CD14-positive monocyte (primary cell): Measurements from ENCODE around the gene NFYC. TPM values are rescaled to one million over a fixed set of nuclear protein-coding genes. Genes with fewer than 3 reads are reported as not detected.

Experiments used
- DNase-seq, 3 donors: peaks; one replicate each; pipeline ENCODE4 v3.0.0-alpha.2; 2011 to 2022
- H2AFZ ChIP-seq: 2 replicates; pipeline ENCODE4 v1.6.0; 2012; ENCODE audit warnings: mild to moderate bottlenecking, low read depth, low read length, inconsistent platforms; ENCODE audit not compliant: insufficient read depth, poor library complexity, severe bottlenecking
- H3K27ac ChIP-seq, 2 donors: 1 replicate in 1 of 2; 2 replicates in 1 of 2; pipeline ENCODE4 v1.5.1; 2012 to 2013; ENCODE audit warnings: low read length in 2 of 2, control low read depth in 1 of 2, inconsistent platforms in 1 of 2, low read depth in 1 of 2, mild to moderate bottlenecking in 1 of 2
- H3K27me3 ChIP-seq, 2 donors: one replicate each; pipeline versions ENCODE4 v1.6.0 to v1.6.1; 2011 to 2013; ENCODE audit warnings: low read length in 2 of 2; ENCODE audit not compliant: control insufficient read depth in 2 of 2, insufficient read depth in 2 of 2
- H3K36me3 ChIP-seq, 2 donors: replicated peaks in 1 of 2; 1 replicate in 1 of 2; 2 replicates in 1 of 2; pipeline versions ENCODE4 v1.5.1 to v1.6.1; 2012 to 2013; ENCODE audit warnings: low read length in 2 of 2, control low read depth in 1 of 2, inconsistent platforms in 1 of 2, mild to moderate bottlenecking in 1 of 2; ENCODE audit not compliant: insufficient read depth in 2 of 2, control insufficient read depth in 1 of 2
- H3K4me1 ChIP-seq, 2 donors: 1 replicate in 1 of 2; 2 replicates in 1 of 2; pipeline versions ENCODE4 v1.5.1 to v1.6.1; 2012 to 2013; ENCODE audit warnings: low read length in 2 of 2, control low read depth in 1 of 2, inconsistent platforms in 1 of 2, mild to moderate bottlenecking in 1 of 2, moderate library complexity in 1 of 2; ENCODE audit not compliant: insufficient read depth in 2 of 2, control insufficient read depth in 1 of 2
- H3K4me2 ChIP-seq: replicated peaks from 2 replicates; pipeline ENCODE3; 2012; ENCODE audit warnings: low read length, moderate library complexity, mild to moderate bottlenecking; ENCODE audit not compliant: poor library complexity, severe bottlenecking; ENCODE audit errors: extremely low read depth
- H3K4me3 ChIP-seq, 3 experiments: fragments of 200-600 bp in 1 of 3; sonication (generic) in 1 of 3; replicated peaks in 1 of 3; 1 replicate in 2 of 3; 2 replicates in 1 of 3; pipeline ENCODE4 v1.5.1; 2011 to 2013; ENCODE audit warnings: low read length in 3 of 3, mild to moderate bottlenecking in 3 of 3, control low read depth in 2 of 3, low read depth in 2 of 3, inconsistent platforms in 1 of 3, moderate library complexity in 1 of 3
- H3K79me2 ChIP-seq: 2 replicates; pipeline ENCODE4 v1.6.0; 2012; ENCODE audit warnings: mild to moderate bottlenecking, control low read depth, inconsistent platforms, low read length, moderate library complexity; ENCODE audit not compliant: insufficient read depth
- H3K9ac ChIP-seq: 2 replicates; pipeline ENCODE4 v1.6.0; 2017; ENCODE audit warnings: low read length, mild to moderate bottlenecking; ENCODE audit not compliant: insufficient read depth, poor library complexity, severe bottlenecking
- H3K9me3 ChIP-seq, 2 donors: replicated peaks in 1 of 2; 1 replicate in 1 of 2; 2 replicates in 1 of 2; pipeline versions ENCODE4 v1.5.1 to v1.6.1; 2012 to 2013; ENCODE audit warnings: low read length in 2 of 2, control low read depth in 1 of 2; ENCODE audit not compliant: control insufficient read depth in 1 of 2, insufficient read depth in 1 of 2
- H4K20me1 ChIP-seq: 2 replicates; pipeline ENCODE4 v1.6.0; 2012; ENCODE audit warnings: mild to moderate bottlenecking, low read length, control low read depth, moderate library complexity; ENCODE audit not compliant: insufficient read depth
- H3K27ac Mint-ChIP-seq, 7 donors: one replicate each; pipeline ENCODE4 v1.8.0; 2020; ENCODE audit warnings: mild to moderate bottlenecking in 7 of 7, mixed read lengths in 7 of 7, moderate library complexity in 6 of 7, inconsistent platforms in 2 of 7
- H3K27me3 Mint-ChIP-seq, 3 donors: one replicate each; pipeline ENCODE4 v1.8.0; 2021 to 2022; ENCODE audit warnings: low read depth in 3 of 3, mild to moderate bottlenecking in 3 of 3, mixed read lengths in 3 of 3, moderate library complexity in 3 of 3, inconsistent platforms in 1 of 3
- H3K36me3 Mint-ChIP-seq, 2 donors: one replicate each; pipeline ENCODE4 v1.8.0; 2020; ENCODE audit warnings: mixed read lengths in 2 of 2, inconsistent platforms in 1 of 2, mild to moderate bottlenecking in 1 of 2
- H3K4me1 Mint-ChIP-seq: one replicate; pipeline ENCODE4 v1.8.0; 2020; ENCODE audit warnings: mild to moderate bottlenecking, mixed read lengths
- H3K4me3 Mint-ChIP-seq, 2 donors: one replicate each; pipeline ENCODE4 v1.8.0; 2020; ENCODE audit warnings: mild to moderate bottlenecking in 2 of 2, mixed read lengths in 2 of 2, moderate library complexity in 1 of 2
- H3K9me3 Mint-ChIP-seq, 7 donors: one replicate each; pipeline ENCODE4 v1.8.0; 2020 to 2022; ENCODE audit warnings: mixed read lengths in 7 of 7, mild to moderate bottlenecking in 6 of 7, moderate library complexity in 6 of 7, inconsistent platforms in 2 of 7
- WGBS: methylation state at CpG from one replicate; pipeline ENCODE4 v1.1.5; 2013; ENCODE audit warnings: missing lambda C conversion rate; ENCODE audit not compliant: insufficient coverage; 5-methylcytosine and 5-hydroxymethylcytosine counted together
- intact Hi-C, 2 donors: fragments of 100-400 bp; cut with micrococcal nuclease; formaldehyde crosslinking; loops; one replicate each; pipeline versions ENCODE4 v1.15.0 to v1.15.1; 2023
- polyA plus RNA-seq, 3 donors: library from polyadenylated mRNA; depleted of rRNA in 1 of 3; unstranded in 2 of 3; stranded (reverse) in 1 of 3; fragments of 300-500 nt in 2 of 3; fragments of >200 nt in 1 of 3; fragmentation: Illumina TruSeq in 2 of 3; gene quantifications; 1 replicate in 2 of 3; 2 replicates in 1 of 3; pipeline ENCODE4 v1.2.3, GENCODE V29; 2012 to 2021
- TF ChIP-seq, protein P1 (sequence below): fragments of 200-600 bp; IDR thresholded peaks from one replicate; pipeline ENCODE4 v1.8.0; 2022; ENCODE audit warnings: antibody characterized with exemption, mild to moderate bottlenecking

Gene NFYC
- polyA plus RNA-seq, 3 donors, result 61.2 to 142 (median 68.2) TPM

DNA sequence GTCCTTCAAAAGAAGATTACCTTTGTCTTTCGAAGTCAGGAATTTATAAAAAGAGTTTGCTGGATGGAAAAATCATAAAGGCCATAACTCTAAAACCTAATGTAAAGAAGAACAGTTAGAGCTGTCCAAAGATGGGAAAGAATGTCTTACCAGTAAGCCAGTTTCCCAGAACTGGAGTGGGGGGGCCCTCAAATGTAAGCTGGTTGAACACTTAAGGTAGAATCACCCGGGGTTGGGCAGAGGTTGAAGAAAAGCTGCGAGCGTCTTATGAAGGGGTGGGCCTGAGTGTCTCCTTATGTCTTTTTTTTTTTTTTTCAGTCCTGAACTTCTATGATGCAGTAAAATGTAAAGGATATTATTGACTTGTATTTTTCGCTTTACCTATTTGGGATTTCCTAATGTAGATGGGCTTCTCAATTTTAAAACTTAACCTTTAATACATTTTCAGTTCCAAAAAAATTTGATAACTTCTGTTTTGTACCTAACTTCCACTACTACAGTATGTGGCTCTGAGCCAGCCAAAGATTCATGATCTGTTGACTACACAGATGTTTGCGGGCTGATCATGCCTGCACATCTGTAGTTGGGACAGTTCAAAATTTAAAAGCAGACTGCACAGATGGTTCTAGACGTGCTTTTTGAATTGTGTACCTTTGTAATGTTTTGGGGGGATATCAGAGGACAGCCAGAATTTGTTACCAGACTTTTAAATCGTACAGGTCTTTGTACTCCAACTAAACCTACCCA is 43.6 kb downstream of the NFYC start:
- Mint-ChIP-seq H3K4me3 (no peak overlapping the region), H3K27ac (peak overlapping the region in 2 of 7 donors; percentile 25 to 45), H3K4me1 (peaks cover 21% of the 10 kb centered on the region), H3K9me3 (no peaks in the 10 kb centered on the region), H3K36me3 (peaks cover 20 to 28% of the 10 kb centered on the region in 2 donors), H3K27me3 (no peaks in the 10 kb centered on the region)
- DNase-seq, result no peak
- Histone ChIP-seq H3K9me3 (no peaks in the 10 kb centered on the region), H3K4me3 (no peak overlapping the region), H3K27me3 (no peaks in the 10 kb centered on the region), H3K36me3 (peaks cover 17 to 27% of the 10 kb centered on the region in 2 donors), H4K20me1 (peaks cover 98% of the 10 kb centered on the region), H3K4me1 (peaks cover 8 to 11% of the 10 kb centered on the region in 2 donors), H2AFZ (no peak overlapping the region), H3K79me2 (peaks cover 95% of the 10 kb centered on the region), H3K27ac (no peak overlapping the region), H3K9ac (no peak overlapping the region), H3K4me2 (no peak overlapping the region)
- 88% methylated on average over 1 of the region's 8 CpGs for WGBS
- intact Hi-C loops, result no loop called here
- TF ChIP-seq, protein P1, sequence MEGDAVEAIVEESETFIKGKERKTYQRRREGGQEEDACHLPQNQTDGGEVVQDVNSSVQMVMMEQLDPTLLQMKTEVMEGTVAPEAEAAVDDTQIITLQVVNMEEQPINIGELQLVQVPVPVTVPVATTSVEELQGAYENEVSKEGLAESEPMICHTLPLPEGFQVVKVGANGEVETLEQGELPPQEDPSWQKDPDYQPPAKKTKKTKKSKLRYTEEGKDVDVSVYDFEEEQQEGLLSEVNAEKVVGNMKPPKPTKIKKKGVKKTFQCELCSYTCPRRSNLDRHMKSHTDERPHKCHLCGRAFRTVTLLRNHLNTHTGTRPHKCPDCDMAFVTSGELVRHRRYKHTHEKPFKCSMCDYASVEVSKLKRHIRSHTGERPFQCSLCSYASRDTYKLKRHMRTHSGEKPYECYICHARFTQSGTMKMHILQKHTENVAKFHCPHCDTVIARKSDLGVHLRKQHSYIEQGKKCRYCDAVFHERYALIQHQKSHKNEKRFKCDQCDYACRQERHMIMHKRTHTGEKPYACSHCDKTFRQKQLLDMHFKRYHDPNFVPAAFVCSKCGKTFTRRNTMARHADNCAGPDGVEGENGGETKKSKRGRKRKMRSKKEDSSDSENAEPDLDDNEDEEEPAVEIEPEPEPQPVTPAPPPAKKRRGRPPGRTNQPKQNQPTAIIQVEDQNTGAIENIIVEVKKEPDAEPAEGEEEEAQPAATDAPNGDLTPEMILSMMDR, result no peak

DNA sequence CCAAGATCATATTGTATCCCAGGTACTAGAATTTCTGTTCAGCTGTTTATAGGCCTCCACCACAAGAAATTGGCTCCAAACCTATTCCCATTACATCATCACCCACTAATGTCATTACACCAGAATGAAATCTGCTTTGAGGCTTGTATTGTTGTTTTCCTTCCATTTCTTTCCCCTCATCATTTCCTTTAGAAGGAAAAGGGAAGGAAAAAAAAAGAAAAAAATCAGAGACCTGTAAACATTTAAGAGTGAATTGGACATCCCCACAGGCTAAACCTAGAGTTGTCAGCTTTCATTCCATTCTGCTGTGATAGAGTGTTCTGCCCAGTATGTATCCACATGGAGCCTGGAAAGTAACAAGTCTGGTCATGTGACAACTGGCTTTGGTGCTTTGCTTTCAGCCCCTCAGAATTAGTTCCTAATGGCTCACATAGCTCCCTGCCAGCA is 44.6 kb downstream of the NFYC start:
- no peaks in the 10 kb centered on the region for H3K27me3 Mint-ChIP-seq
- H3K9me3 Mint-ChIP-seq, result no peaks in the 10 kb centered on the region
- no peak overlapping the region for H3K4me3 Mint-ChIP-seq
- intact Hi-C loops, result no loop called here
- Histone ChIP-seq H3K27me3 (no peaks in the 10 kb centered on the region), H3K36me3 (peaks cover 24 to 37% of the 10 kb centered on the region in 2 donors), H3K9me3 (no peaks in the 10 kb centered on the region), H3K9ac (no peak overlapping the region), H4K20me1 (peaks cover 98% of the 10 kb centered on the region), H3K4me2 (no peak overlapping the region), H3K4me3 (no peak overlapping the region), H3K27ac (peak overlapping the region in 1 of 2 donors; percentile 25), H3K79me2 (peaks cover 93% of the 10 kb centered on the region), H3K4me1 (peaks cover 8 to 11% of the 10 kb centered on the region in 2 donors), H2AFZ (no peak overlapping the region)
- H3K27ac Mint-ChIP-seq, result peak overlapping the region in 1 of 7 donors; percentile 43
- H3K36me3 Mint-ChIP-seq, result peaks cover 22 to 30% of the 10 kb centered on the region in 2 donors
- peaks cover 20% of the 10 kb centered on the region for H3K4me1 Mint-ChIP-seq
- TF ChIP-seq, protein P1, result no peak
- no peak for DNase-seq
